Suppressor macrophage treated with lipopolysaccharide for 4 hours (primary cell): ENCODE measurements around the gene NCOR2.

Experiments
- DNase-seq: peaks from one replicate; pipeline ENCODE4 v3.0.0-alpha.2; 2020

Gene NCOR2

DNA sequence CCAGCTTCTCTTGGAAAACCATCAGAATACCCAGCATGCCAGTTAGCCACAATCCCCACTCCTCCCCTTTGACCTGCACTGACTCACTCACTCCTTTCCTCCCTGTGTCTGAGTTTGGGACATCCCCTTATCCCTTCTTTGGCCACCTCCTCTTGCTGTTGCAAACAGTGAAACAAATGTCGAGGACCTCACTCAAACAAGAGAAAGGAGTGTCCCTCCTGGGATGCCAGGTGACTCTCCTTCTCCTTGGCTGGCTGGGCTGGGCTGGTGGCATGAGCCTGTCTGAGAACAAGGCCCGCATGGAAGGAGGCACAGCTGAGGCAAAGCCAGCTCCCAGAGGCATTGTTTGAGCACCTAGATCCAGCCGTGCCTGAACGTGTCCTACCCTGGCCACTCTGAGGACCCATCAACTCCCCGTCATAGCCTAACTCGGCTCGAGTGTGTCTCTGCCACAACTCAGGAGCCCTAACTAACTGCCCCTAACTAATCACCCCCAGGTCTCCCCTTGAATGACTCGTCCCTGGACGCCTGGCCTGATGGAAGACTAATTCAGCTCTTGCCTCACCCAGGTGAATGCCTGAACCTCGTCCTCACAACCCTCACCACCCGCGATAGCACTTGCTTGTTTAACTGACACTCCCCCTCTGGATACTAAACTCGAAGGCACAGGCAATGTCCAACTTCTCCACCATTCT, 43.0 kb downstream of the NCOR2 start:
- no peak for DNase-seq

DNA sequence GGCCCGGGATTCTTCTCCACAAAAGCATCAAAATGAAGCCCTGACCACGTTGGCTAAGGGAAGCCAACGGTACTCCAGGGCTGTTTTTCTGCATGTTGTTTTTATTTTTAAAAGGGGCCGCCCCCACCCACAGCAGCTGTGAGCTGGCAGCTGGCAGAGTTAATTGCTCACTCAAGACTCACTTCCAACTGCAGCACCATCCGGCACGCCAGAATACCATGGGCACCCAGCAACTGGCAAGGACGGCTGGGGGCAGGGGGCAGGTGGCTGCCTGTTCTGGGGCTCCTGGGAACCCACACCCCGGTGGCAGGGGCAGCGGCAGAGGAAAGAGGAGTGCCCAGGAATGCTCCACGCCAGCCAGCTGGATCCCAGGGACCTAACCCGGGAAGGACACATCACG, 44.3 kb downstream of the NCOR2 start:
- DNase-seq: no peak

DNA sequence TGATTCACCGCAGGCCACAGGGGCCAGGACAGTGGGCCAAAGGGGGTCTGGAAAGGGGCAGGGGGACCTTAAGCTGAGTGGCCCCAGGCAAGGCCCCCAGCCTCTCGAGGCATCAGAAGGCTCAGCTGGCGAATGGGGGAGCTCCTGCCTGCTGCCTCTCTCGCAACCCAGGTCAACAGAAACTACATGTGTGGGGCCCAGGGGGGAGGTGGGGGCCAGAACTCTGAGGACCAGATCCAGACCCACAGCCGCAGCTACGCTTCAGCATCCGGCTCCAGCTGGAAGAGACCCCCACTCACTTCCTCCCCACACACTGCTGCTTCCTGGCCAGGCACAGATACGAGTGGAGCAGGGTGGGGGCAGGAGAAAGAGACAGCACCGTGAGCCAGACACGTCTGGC, 46.5 kb downstream of the NCOR2 start:
- DNase-seq: no peak

- no peak for DNase-seq
These were observed 47.1 kb downstream of the NCOR2 start for GRCh38 chr12:124520265-124520701.

- DNase-seq: no peak
These were observed 47.7 kb downstream of the NCOR2 start for GRCh38 chr12:124519746-124520145.

- DNase-seq: peak; percentile 71
These were observed 49.1 kb downstream of the NCOR2 start for GRCh38 chr12:124518051-124518932.
